HepG2 (cell line): ENCODE measurements around the gene ACBD3. TPM values are rescaled to one million over a fixed set of nuclear protein-coding genes. Genes with fewer than 3 reads are reported as not detected.

Experiments used
- ATAC-seq: fragments of 200-7000 bp; cut with Tn5 transposase; 3 replicates; pipeline ENCODE4 v1.9.1; 2020; ENCODE audit warnings: mild to moderate bottlenecking, moderate library complexity
- BruUV-seq: library from RNA; stranded (reverse); fragments of 400-500 nt; replicated peaks from 2 replicates; lab custom pipeline; 2021; lab: Mats Ljungman, UMichigan
- CTCF ChIA-PET: fragments of 300-600 bp; formaldehyde crosslinking; extraction: SDS; loops from one replicate; lab custom pipeline; 2021; ENCODE audit warnings: low total read pairs, inconsistent platforms, low intra/inter-chr PET ratio; lab: Yijun Ruan, JAX
- POLR2A ChIA-PET: fragments of 350-600 bp; sonication (Branson Sonifier 250); formaldehyde crosslinking; loops from one replicate; lab custom pipeline; 2020; ENCODE audit warnings: antibody characterized with exemption, inconsistent platforms; lab: Yijun Ruan, JAX
- DNase-seq: peaks from one replicate; pipeline ENCODE4 v3.0.0-alpha.2; 2015; ENCODE audit warnings: low spot score
- FAIRE-seq: peaks from 3 replicates; lab custom pipeline; 2011; peaks lifted over from hg19 to GRCh38; lab: Jason Lieb, UNC
- H2AFZ ChIP-seq: one replicate; pipeline ENCODE4 v1.6.1; 2011; ENCODE audit warnings: low read length, inconsistent platforms
- H3K27ac ChIP-seq: fragments of 300-600 bp; 3 replicates; pipeline ENCODE4 v1.8.0; 2011; ENCODE audit warnings: mixed run types, mild to moderate bottlenecking, mixed read lengths, low read length, inconsistent platforms; ENCODE audit not compliant: insufficient read depth; ENCODE audit errors: extremely low read length
- H3K27me3 ChIP-seq, 2 experiments: fragments of 200-600 bp in 1 of 2; 2 replicates in 1 of 2; 3 replicates in 1 of 2; pipeline versions ENCODE4 v1.6.0 to v1.8.0; 2011; ENCODE audit warnings: low read length in 2 of 2, mild to moderate bottlenecking in 2 of 2, moderate library complexity in 2 of 2, inconsistent platforms in 1 of 2; ENCODE audit not compliant: insufficient read depth in 2 of 2, control insufficient read depth in 1 of 2
- H3K36me3 ChIP-seq, 2 experiments: fragments of 200-600 bp in 1 of 2; replicated peaks in 1 of 2; 2 replicates in 1 of 2; 3 replicates in 1 of 2; pipeline versions ENCODE4 v1.5.1 to v1.8.0; 2011; ENCODE audit warnings: low read length in 2 of 2, inconsistent platforms in 1 of 2; ENCODE audit not compliant: insufficient read depth in 2 of 2, control insufficient read depth in 1 of 2
- H3K4me1 ChIP-seq: 2 replicates; pipeline ENCODE4 v1.5.1; 2012; ENCODE audit warnings: low read length, inconsistent platforms; ENCODE audit not compliant: insufficient read depth
- H3K4me2 ChIP-seq: 2 replicates; pipeline ENCODE4 v1.6.0; 2011; ENCODE audit warnings: low read depth, low read length, inconsistent platforms
- H3K4me3 ChIP-seq, 3 experiments: fragments of 200-600 bp in 1 of 3; sonication (generic), shearing (Covaris generic) in 1 of 3; replicated peaks in 1 of 3; 2 replicates each; pipeline ENCODE4 v1.5.1; 2011 to 2016; ENCODE audit warnings: low read length in 3 of 3, inconsistent platforms in 2 of 3, low read depth in 2 of 3, mild to moderate bottlenecking in 2 of 3, control low read depth in 1 of 3, mixed read lengths in 1 of 3; ENCODE audit not compliant: insufficient read depth in 1 of 3
- H3K79me2 ChIP-seq: one replicate; pipeline ENCODE4 v1.6.1; 2011; ENCODE audit warnings: low read length, inconsistent platforms; ENCODE audit not compliant: insufficient read depth
- H3K9ac ChIP-seq: 2 replicates; pipeline ENCODE4 v1.6.0; 2011; ENCODE audit warnings: mild to moderate bottlenecking, low read depth, low read length, inconsistent platforms; ENCODE audit not compliant: insufficient read depth
- H3K9me3 ChIP-seq: 2 replicates; pipeline ENCODE4 v1.5.1; 2012; ENCODE audit warnings: mild to moderate bottlenecking, low read length
- H4K20me1 ChIP-seq: 2 replicates; pipeline ENCODE4 v1.6.0; 2011; ENCODE audit warnings: inconsistent platforms, mild to moderate bottlenecking, low read length, moderate library complexity; ENCODE audit not compliant: insufficient read depth
- BCL3 ChIP-seq: sonication (generic); formaldehyde crosslinking; IDR thresholded peaks from 2 replicates; pipeline ENCODE4 v1.5.1; 2020; ENCODE audit warnings: mild to moderate bottlenecking, missing genetic modification reagents, moderate library complexity
- CEBPB ChIP-seq: IDR thresholded peaks from 2 replicates; pipeline ENCODE4 v1.6.1; 2011; ENCODE audit warnings: low read depth, low read length, improper control_type of control experiment, borderline replicate concordance
- EED ChIP-seq: sonication (generic); formaldehyde crosslinking; IDR thresholded peaks from 2 replicates; pipeline ENCODE4 v1.5.0; 2020; ENCODE audit warnings: mild to moderate bottlenecking, missing genetic modification reagents
- SRSF4 ChIP-seq: fragments of 200-400 bp; formaldehyde crosslinking; IDR thresholded peaks from one replicate; pipeline ENCODE4 v1.6.1; 2018; ENCODE audit warnings: mild to moderate bottlenecking, low read depth, low read length, moderate library complexity; ENCODE audit not compliant: poor library complexity, severe bottlenecking
- ZNF605 ChIP-seq: sonication (generic); formaldehyde crosslinking; IDR thresholded peaks from 2 replicates; pipeline ENCODE4 v1.8.0; 2022; ENCODE audit warnings: mild to moderate bottlenecking, missing genetic modification reagents
- WGBS: methylation state at CpG from one replicate; pipeline ENCODE4 v1.1.6; 2017; ENCODE audit warnings: low lambda C conversion rate; 5-methylcytosine and 5-hydroxymethylcytosine counted together
- in situ Hi-C: cut with HindIII; loops from 2 replicates; pipeline ENCODE4 v1.10.0; 2017; ENCODE audit warnings: low pct_unique_long_range_greater_than_20kb; ENCODE audit not compliant: extremely low pct_ligation_motif_present
- intact Hi-C: fragments of 100-400 bp; cut with micrococcal nuclease; formaldehyde crosslinking; loops from one replicate; pipeline ENCODE4 v1.10.0; 2022; ENCODE audit not compliant: unreplicated experiment
- polyA plus RNA-seq, 8 experiments: library from polyadenylated mRNA; depleted of rRNA in 3 of 8; stranded (reverse) in 7 of 8; unstranded in 1 of 8; fragments of >200 nt; fragmentation: Illumina TruSeq in 4 of 8; extraction: Trizol in 4 of 8; gene quantifications; 2 replicates each; pipeline versions ENCODE4 v1.2.1 to v1.2.3, GENCODE V29; 2011 to 2016; ENCODE audit warnings: low read depth in 4 of 8, missing spikeins in 1 of 8, mixed read lengths in 1 of 8; ENCODE audit not compliant: insufficient read depth in 1 of 8
- total RNA-seq, 5 experiments: library from RNA; depleted of rRNA; stranded (reverse); fragments of >200 nt; fragmentation: Illumina TruSeq; extraction: Trizol; gene quantifications; 2 replicates each; pipeline ENCODE4 v1.2.3, GENCODE V29; 2016; ENCODE audit warnings: low read depth in 1 of 5
- TF ChIP-seq, protein P1 (sequence below): sonication (generic); formaldehyde crosslinking; IDR thresholded peaks from 2 replicates; pipeline ENCODE4 v1.5.0; 2020; ENCODE audit warnings: mild to moderate bottlenecking, missing genetic modification reagents

The ACBD3 gene
- total and polyA plus RNA-seq, 2 of the 13 experiments (the other 11 are each of a cell fraction or from before 2014, with no cell fraction given): 24.3 to 39.3 TPM

GRCh38 chr1:226149806-226150205, 36.7 kb downstream of the ACBD3 start:
- DNase-seq: peak; percentile 55
- 84% methylated on average over 4 of the region's 4 CpGs for WGBS
- no TSS peak for BruUV-seq
- TF ChIP-seq ZNF605 (CRISPR knock-in tag): no peak
- TF ChIP-seq, protein P1, sequence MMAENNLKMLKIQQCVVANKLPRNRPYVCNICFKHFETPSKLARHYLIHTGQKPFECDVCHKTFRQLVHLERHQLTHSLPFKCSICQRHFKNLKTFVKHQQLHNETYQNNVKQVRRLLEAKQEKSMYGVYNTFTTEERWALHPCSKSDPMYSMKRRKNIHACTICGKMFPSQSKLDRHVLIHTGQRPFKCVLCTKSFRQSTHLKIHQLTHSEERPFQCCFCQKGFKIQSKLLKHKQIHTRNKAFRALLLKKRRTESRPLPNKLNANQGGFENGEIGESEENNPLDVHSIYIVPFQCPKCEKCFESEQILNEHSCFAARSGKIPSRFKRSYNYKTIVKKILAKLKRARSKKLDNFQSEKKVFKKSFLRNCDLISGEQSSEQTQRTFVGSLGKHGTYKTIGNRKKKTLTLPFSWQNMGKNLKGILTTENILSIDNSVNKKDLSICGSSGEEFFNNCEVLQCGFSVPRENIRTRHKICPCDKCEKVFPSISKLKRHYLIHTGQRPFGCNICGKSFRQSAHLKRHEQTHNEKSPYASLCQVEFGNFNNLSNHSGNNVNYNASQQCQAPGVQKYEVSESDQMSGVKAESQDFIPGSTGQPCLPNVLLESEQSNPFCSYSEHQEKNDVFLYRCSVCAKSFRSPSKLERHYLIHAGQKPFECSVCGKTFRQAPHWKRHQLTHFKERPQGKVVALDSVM (CRISPR knock-in tag): peak; percentile 55
- peak; percentile 20; the same call in 1 of the 2 replicates for TF ChIP-seq CEBPB
- no peak for TF ChIP-seq BCL3
- no peak for TF ChIP-seq EED (CRISPR knock-in tag)
- no peak for TF ChIP-seq SRSF4
- H3K4me3 ChIP-seq: no peak overlapping the region
- H3K27ac ChIP-seq: no peak overlapping the region
- no peaks in the 10 kb centered on the region for H3K27me3 ChIP-seq
- ChIA-PET CTCF (interaction anchor here (1.6 kb wide), 1 partner anchor 24 kb away, joined by 8 read pairs; no protein-coding TSS in a partner anchor), POLR2A (interaction anchor here (0.7 to 2.4 kb wide), 2 partner anchors 14 to 22 kb away, joined by 6 to 8 read pairs; no protein-coding TSS in a partner anchor)
- peak; percentile 58 for ATAC-seq
- in situ Hi-C loops: no loop called here
- peaks cover 11% of the 10 kb centered on the region for H3K4me1 ChIP-seq
- H3K79me2 ChIP-seq: no peaks in the 10 kb centered on the region
- H3K9me3 ChIP-seq: no peaks in the 10 kb centered on the region
- no peak overlapping the region for H3K4me2 ChIP-seq
- FAIRE-seq: no peak
- peaks cover 13 to 66% of the 10 kb centered on the region in 2 experiments for H3K36me3 ChIP-seq
- H3K9ac ChIP-seq: no peak overlapping the region
- no peaks in the 10 kb centered on the region for H4K20me1 ChIP-seq
- intact Hi-C loops: no loop called here
- H2AFZ ChIP-seq: no peak overlapping the region
